IPS DF 6.9 (cell line): ENCODE results near the gene ADCY10.
"Not testable (repeated sequence)": the region's sequence is repeated elsewhere in the genome, so short reads cannot be mapped to it uniquely, and the experiment has no call there.

ENCODE experiments used
- DNase-seq: peaks from one replicate; pipeline ENCODE4 v3.0.0-alpha.2; 2013; ENCODE audit warnings: low read depth, low spot score
- H3K27ac ChIP-seq: one replicate; pipeline ENCODE4 v1.5.1; 2013; ENCODE audit warnings: low read length, control low read depth
- H3K27me3 ChIP-seq: 2 replicates; pipeline ENCODE4 v1.6.1; 2013; ENCODE audit warnings: mild to moderate bottlenecking, low read length; ENCODE audit not compliant: control insufficient read depth, insufficient read depth
- H3K36me3 ChIP-seq: 2 replicates; pipeline ENCODE4 v1.6.1; 2013; ENCODE audit warnings: low read length; ENCODE audit not compliant: control insufficient read depth, insufficient read depth
- H3K4me1 ChIP-seq: 2 replicates; pipeline ENCODE4 v1.6.1; 2013; ENCODE audit warnings: low read length; ENCODE audit not compliant: control insufficient read depth, insufficient read depth
- H3K4me3 ChIP-seq: 2 replicates; pipeline ENCODE4 v1.5.1; 2013; ENCODE audit warnings: mild to moderate bottlenecking, low read length
- H3K9me3 ChIP-seq: 2 replicates; pipeline ENCODE4 v1.6.1; 2013; ENCODE audit warnings: low read length, inconsistent platforms; ENCODE audit not compliant: control insufficient read depth, insufficient read depth
- WGBS: extraction: QIAGEN DNeasy Blood & Tissue Kit; methylation state at CpG from one replicate; pipeline ENCODE4 v1.1.7; 2013; ENCODE audit warnings: mixed read lengths, missing lambda C conversion rate; ENCODE audit not compliant: insufficient read length, insufficient coverage; 5-methylcytosine and 5-hydroxymethylcytosine counted together

The ADCY10 gene

GRCh38 chr1:167856711-167857418 lies 57.1 kb downstream of the ADCY10 start:
- DNase-seq: no peak

GRCh38 chr1:167854184-167854583 lies 59.8 kb downstream of the ADCY10 start:
- Histone ChIP-seq H3K27me3 (no peaks in the 10 kb centered on the region), H3K36me3 (no peaks in the 10 kb centered on the region), H3K4me3 (no peak overlapping the region), H3K4me1 (0 out of 2 replicates have a peak, but pooled peaks cover 1% of the 10 kb centered on the region), H3K9me3 (no peaks in the 10 kb centered on the region), H3K27ac (no peak overlapping the region)
- no peak for DNase-seq
- no CpG with 5 or more reads among the region's 5 CpGs for WGBS

More at GRCh38 chr1:167856711-167857418, 57.1 kb downstream of the ADCY10 start:
- no CpG with 5 or more reads among the region's 7 CpGs for WGBS
- Histone ChIP-seq H3K27me3 (no peaks in the 10 kb centered on the region), H3K9me3 (no peaks in the 10 kb centered on the region), H3K4me3 (no peak overlapping the region), H3K36me3 (no peaks in the 10 kb centered on the region), H3K27ac (no peak overlapping the region), H3K4me1 (0 out of 2 replicates have a peak, but pooled peaks cover 1% of the 10 kb centered on the region)

DNA sequence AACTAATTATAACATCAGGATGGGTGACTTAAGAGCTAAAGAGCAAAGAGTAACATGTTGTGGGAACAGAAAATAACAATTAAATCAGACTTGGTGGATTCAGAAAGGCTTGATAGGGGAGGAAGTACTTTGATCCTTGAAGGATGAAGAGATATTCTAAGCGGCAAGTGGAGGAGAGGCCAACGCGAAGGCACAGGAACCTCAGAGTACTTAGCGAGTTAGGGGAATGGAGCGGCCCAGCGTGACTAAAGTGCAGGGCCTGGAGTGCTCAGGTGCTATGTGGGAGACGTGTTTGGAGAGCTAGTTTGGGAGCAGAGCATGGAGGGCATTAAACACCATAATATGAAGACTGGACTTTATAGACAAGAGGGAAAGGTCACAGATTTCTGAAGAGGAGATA lies 64.3 kb downstream of the ADCY10 start:
- Histone ChIP-seq H3K27ac (no peak overlapping the region), H3K27me3 (no peaks in the 10 kb centered on the region), H3K9me3 (no peaks in the 10 kb centered on the region), H3K4me3 (no peak overlapping the region), H3K36me3 (no peaks in the 10 kb centered on the region), H3K4me1 (no peaks in the 10 kb centered on the region)
- no CpG with 5 or more reads among the region's 7 CpGs for WGBS
- DNase-seq: no peak

GRCh38 chr1:167842872-167843271 lies 71.1 kb downstream of the ADCY10 start:
- H3K4me1 ChIP-seq: no peaks in the 10 kb centered on the region
- WGBS: no CpG with 5 or more reads among the region's 5 CpGs

GRCh38 chr1:167841530-167841929 lies 72.4 kb downstream of the ADCY10 start:
- no peak for DNase-seq
- Histone ChIP-seq H3K9me3 (no peaks in the 10 kb centered on the region), H3K4me3 (no peak overlapping the region), H3K36me3 (no peaks in the 10 kb centered on the region), H3K4me1 (no peaks in the 10 kb centered on the region), H3K27me3 (no peaks in the 10 kb centered on the region), H3K27ac (no peak overlapping the region)
- no CpG with 5 or more reads among the region's 3 CpGs for WGBS

More at GRCh38 chr1:167842872-167843271, 71.1 kb downstream of the ADCY10 start:
- Histone ChIP-seq H3K27ac (no peak overlapping the region), H3K36me3 (no peaks in the 10 kb centered on the region), H3K4me3 (no peak overlapping the region), H3K27me3 (no peaks in the 10 kb centered on the region), H3K9me3 (no peaks in the 10 kb centered on the region)
- no peak for DNase-seq

- DNase-seq: no peak
- no peak overlapping the region for H3K4me3 ChIP-seq
- H3K27ac ChIP-seq: no peak overlapping the region
- H3K4me1 ChIP-seq: no peaks in the 10 kb centered on the region
- no peaks in the 10 kb centered on the region for H3K36me3 ChIP-seq
- H3K27me3 ChIP-seq: no peaks in the 10 kb centered on the region
- WGBS: no CpG with 5 or more reads among the region's 2 CpGs
- no peaks in the 10 kb centered on the region for H3K9me3 ChIP-seq
These were observed 74.9 kb downstream of the ADCY10 start for GRCh38 chr1:167839009-167839408.

DNA sequence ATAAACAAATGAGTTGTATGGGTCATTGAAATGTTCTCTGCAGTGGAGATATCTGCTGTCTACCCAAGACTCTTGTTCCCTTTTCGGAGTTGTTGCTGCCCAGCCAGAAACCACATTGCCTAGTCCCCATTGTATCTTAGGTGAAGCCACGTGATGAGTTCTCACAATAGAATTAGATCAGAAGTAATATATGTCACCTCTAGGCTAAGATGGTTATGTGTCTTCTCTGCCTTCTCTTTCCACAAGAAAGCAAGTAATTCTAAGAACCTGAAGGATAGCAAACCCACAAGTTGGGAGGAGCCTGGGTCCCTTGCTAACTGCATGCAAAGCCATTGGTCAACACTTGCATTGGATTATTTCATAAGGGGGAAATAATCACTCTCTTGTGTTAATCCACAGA lies 76.6 kb downstream of the ADCY10 start:
- Histone ChIP-seq H3K4me3 (no peak overlapping the region), H3K27me3 (no peaks in the 10 kb centered on the region), H3K4me1 (no peaks in the 10 kb centered on the region), H3K36me3 (no peaks in the 10 kb centered on the region), H3K27ac (no peak overlapping the region), H3K9me3 (no peaks in the 10 kb centered on the region)
- WGBS: no CpG with 5 or more reads among the region's 2 CpGs
- no peak for DNase-seq

DNA sequence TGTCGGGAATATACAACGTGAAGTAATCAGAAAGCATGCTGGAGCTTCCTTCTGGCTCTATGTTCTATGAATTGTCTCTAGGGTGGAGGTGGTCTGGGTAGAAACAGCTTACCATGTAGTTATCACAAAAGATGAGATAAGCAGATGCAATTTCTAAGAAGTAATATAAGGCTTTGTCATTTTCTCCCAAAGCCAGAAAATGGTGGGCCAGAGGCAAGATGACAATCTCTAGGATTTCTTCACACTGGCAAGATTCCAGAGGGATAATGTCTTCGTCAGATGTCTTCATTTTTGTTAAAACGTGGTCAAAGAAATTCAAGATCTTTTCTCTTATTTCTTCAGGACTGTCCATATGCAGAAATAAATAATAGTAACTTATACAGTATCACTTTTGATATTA lies 77.7 kb downstream of the ADCY10 start:
- DNase-seq: no peak
- Histone ChIP-seq H3K27ac (no peak overlapping the region), H3K27me3 (no peaks in the 10 kb centered on the region), H3K36me3 (no peaks in the 10 kb centered on the region), H3K9me3 (no peaks in the 10 kb centered on the region), H3K4me3 (no peak overlapping the region), H3K4me1 (no peaks in the 10 kb centered on the region)
- WGBS: no CpG with 5 or more reads among the region's 4 CpGs

DNA sequence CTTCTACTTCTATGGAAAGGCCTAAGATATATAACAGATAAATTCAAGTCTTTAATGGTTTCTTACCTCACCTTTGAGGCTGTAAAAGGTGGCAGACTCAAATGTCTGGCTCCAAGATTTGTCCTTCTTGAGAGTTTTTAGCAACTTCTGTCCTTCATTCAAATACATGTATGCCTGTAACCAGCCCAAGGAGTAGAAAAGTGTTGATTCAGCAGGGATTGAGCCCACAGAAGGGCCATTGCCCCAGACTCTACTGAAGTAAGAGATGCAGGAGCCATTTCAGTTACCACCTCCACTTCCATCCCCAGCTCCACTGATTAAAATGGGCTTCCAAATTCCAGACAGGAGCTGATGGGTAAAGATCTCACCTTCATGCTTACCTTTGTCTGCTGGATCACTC lies 80.0 kb downstream of the ADCY10 start:
- no peak for DNase-seq
- Histone ChIP-seq H3K4me1 (peaks cover 2% of the 10 kb centered on the region; the same call in 1 of the 2 replicates), H3K4me3 (no peak overlapping the region), H3K36me3 (no peaks in the 10 kb centered on the region), H3K27ac (no peak overlapping the region), H3K27me3 (no peaks in the 10 kb centered on the region), H3K9me3 (no peaks in the 10 kb centered on the region)

DNA sequence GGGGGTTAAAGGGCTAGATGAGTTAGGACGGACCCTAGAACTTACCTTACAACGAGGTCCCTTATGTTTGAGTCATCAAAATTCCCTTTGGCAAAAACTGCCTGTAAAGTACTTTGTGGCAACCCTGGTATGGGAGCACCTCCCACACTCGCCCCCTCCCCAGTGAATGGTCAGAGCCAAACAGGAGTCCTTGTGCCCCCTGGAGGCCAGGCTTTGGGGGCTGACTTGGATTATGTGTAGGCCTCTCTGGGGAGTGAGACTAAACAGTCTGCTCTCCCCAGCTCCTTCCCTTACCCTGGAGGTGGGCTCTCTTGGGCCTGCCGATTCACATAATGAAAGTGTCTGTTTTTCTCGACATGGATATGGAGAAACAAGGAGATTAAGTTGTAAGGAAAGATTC lies 81.2 kb downstream of the ADCY10 start:
- DNase-seq: no peak
- Histone ChIP-seq H3K4me3 (no peak overlapping the region), H3K9me3 (no peaks in the 10 kb centered on the region), H3K4me1 (peaks cover 2% of the 10 kb centered on the region; the same call in 1 of the 2 replicates), H3K27ac (no peak overlapping the region), H3K27me3 (no peaks in the 10 kb centered on the region), H3K36me3 (no peaks in the 10 kb centered on the region)
- no CpG with 5 or more reads among the region's 5 CpGs for WGBS

DNA sequence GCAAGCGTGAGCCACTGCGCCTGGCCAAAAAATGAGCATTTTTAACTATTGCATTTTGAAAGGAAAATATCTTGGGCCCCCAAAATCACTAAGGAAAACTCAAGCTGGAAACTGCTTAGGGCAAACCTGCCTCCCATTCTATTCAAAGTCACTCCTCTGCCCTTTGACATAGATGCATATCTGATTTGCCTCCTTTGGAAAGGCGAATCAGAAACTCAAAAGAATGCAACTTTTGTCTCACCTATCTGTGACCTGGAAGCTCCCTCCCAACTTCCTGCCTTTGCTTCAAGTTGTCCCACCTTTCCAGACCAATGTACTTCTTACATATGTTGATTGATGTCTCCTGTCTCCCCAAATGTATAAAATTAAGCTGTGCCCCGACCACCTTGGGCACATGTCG lies 83.3 kb downstream of the ADCY10 start:
- DNase-seq: not testable (repeated sequence)

More for the DNA sequence above, 83.3 kb downstream of the ADCY10 start:
- H3K36me3 ChIP-seq, H3K27me3 ChIP-seq, H3K4me1 ChIP-seq, H3K4me3 ChIP-seq, H3K27ac ChIP-seq, H3K9me3 ChIP-seq: not testable (repeated sequence)
- WGBS: no CpG with 5 or more reads among the region's 5 CpGs
